ENCODE measurements around the gene MAGEA9B.
"Not testable (repeated sequence)": the region's sequence is repeated elsewhere in the genome, so short reads cannot be mapped to it uniquely, and the experiment has no call there.

Gene MAGEA9B

GRCh38 chrX:149570668-149571067 is 16.6 kb downstream of the MAGEA9B start:
- DNase-seq, result no peak

GRCh38 chrX:149569770-149570169 is 17.5 kb downstream of the MAGEA9B start:
- no peak for DNase-seq

GRCh38 chrX:149568701-149569296 is 18.5 kb downstream of the MAGEA9B start:
- DNase-seq, result peak in 1 of 3 experiments; percentile 82

DNA sequence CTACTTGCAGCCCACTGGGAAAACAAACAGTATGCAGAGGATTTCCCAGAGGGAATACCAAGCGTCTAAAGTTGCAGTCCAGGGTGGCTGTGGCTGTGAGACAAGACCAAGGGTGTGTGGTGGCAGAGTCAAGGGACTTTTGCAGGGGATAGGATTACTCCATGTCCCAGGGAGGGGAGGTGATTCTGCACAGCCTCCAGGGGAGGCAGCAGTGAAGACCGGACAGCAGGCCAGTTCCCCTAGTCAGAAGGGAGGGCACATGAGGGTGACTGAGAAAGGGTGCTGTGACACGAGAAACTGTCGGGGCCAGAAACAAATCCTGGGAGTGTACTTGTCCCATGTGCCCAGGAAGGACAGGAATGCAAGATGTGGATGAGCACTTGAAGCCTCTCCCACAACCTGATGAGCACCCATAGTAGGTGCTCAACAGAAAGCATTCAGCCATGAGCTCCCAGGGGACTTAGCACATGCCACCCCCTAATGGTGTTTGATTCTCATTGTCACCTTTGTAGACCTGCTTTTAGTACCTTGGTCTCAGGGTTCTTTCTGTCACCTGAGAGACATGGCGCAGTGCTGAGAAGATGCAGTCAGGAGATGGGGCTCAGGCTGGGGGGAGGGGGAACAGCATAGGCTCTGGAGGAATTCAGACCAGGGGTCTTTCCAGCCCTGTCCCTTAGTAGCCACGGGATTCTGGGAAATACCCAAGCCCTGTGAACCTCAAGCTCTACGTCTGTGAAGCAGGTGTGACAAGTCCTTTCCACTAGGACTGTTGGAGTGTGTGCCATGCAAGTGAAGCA is 19.4 kb downstream of the MAGEA9B start:
- no peak for DNase-seq

GRCh38 chrX:149563359-149563758 is 23.9 kb downstream of the MAGEA9B start:
- no peak for DNase-seq

DNA sequence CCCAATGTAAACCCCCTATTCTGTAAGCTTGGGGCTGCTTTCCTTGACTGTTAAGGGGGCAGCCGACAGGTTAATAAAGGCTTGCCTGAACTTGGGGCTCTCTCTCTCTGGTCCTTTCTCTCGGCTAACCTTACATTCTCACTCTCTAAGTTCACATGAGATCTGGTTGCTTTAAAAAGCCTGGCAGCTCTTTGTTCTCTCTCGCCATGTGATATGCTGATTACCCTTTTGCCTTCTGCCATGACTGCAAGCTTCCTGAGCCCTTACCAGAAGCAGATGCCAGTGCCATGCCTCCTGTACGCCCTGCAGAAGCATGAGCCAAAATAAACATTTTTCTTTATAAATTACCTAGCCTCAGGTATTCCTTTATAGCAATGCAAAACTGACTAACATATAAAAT is 32.0 kb downstream of the MAGEA9B start:
- DNase-seq, result not testable (repeated sequence)

- DNase-seq, result not testable (repeated sequence)
Measured at GRCh38 chrX:149551939-149552248, 35.4 kb downstream of the MAGEA9B start.

DNA sequence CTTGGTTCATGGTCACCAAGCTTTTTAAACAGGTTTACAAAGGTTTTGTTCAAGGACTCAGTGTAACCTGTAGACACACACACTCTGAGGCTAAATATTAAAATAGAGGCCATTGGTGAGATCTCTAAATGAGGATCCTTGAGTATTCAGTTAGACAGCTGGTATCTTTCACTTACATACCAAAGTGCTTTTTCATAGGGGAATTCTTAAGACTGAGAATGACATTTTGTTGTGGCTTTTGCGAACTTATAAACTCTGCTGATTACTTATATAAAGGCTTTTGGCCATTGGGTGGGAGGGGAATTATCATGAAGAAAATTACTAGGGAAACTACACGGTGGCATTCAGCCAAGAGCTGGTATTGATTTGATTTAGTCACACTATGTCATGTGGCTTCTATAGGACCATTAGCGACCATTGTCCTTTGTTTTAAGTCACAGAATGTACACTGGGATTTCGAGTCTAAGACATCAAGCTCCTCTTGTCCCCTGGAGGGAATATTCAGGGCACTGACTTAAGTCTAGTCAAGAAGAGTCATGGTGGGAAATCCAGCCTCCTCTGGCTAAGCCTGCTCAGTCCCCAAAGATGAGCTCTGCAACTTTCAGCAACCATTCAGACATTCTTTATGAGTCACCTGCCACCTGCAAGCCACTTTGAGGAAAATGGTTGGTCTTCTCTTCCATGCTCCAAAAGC is 35.9 kb downstream of the MAGEA9B start:
- not testable (repeated sequence) for DNase-seq

DNA sequence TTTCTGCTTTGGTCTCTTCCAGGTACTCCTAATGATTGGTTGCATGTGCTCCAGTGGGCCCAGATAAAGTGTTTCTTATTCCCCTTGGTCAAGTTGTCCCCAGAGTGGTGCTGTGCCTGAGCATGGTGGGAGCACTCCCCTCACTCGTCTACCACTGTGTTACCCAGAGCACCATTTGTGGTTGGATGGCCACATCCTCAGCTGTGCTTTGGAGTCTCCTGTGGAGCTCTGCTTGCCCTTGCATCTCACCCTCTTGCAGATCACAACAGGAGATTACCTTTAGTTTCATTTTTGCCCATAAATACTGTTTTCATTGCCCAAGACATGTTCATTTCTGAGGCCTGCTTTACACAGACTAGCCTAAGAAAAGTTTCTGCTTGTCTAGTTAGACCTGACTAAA is 36.8 kb downstream of the MAGEA9B start:
- not testable (repeated sequence) for DNase-seq

DNA sequence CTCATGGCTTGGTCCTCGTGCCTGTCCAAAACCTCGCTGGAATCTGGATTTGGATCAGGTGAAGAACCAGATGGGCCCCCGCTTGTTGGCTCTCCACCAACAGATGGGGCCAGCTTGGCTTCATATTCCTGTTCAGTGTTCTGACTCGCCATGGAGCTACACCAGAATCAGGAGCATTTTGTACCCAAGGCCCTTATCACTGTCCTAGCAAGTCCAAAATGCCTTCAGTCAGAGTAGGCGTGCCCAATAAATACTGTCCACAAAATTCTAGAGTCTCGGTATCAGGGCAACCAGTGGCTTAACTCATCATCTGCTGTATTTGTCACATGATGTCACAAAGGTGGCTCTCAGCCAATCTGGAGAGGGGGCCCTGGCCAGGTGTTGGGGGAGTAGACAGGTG is 37.6 kb downstream of the MAGEA9B start, which contains the start of gene HSFX3:
HSFX3 (minus strand) TSS at position 224 of the 400 bp plus-strand sequence; CDS start at position 152, 72 bp downstream.
- DNase-seq, result not testable (repeated sequence)

GRCh38 chrX:149547782-149548181 is 39.5 kb downstream of the MAGEA9B start:
- DNase-seq, result not testable (repeated sequence)

- DNase-seq, result not testable (repeated sequence)
Measured at GRCh38 chrX:149546962-149547361, 40.3 kb downstream of the MAGEA9B start.

DNA sequence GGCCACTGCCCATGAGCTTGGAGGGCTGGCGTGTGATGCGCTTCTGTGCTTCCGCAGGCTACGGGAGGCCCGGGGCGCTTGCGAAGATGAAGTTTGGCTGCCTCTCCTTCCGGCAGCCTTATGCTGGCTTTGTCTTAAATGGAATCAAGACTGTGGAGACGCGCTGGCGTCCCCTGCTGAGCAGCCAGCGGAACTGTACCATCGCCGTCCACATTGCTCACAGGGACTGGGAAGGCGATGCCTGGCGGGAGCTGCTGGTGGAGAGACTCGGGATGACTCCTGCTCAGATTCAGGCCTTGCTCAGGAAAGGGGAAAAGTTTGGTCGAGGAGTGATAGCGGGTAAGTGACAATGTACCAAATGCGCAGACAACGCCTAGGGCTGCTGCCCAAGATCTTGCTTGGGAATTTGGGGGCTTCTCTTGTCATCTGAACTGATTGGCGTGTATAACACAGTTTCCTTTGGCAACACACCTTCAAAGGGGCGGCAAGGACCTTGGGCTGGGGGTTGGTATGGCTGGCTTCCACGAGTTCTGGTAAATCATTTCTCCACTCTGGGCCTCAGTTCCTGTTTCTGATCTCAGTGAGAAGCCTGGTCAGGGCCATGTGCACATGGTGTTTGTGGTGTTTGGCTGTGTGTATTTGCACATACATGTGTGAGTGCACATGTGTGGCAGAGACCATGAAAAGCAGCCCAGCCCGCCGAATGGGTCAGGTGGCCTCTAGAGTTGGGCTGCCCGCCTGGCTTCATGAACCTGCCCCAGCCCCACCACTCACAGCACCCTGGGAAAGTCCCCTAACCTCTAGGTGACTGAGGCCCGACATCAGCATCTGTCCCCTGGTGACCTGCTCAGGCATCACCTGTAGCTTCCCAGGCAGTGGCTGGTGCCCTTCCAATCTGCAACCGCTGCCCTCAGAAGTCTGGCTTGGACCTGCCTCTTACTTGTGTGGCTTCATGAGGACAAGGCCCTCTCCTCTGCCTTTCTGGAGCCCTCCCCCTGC is 41.4 kb downstream of the MAGEA9B start:
- DNase-seq, result not testable (repeated sequence)

DNA sequence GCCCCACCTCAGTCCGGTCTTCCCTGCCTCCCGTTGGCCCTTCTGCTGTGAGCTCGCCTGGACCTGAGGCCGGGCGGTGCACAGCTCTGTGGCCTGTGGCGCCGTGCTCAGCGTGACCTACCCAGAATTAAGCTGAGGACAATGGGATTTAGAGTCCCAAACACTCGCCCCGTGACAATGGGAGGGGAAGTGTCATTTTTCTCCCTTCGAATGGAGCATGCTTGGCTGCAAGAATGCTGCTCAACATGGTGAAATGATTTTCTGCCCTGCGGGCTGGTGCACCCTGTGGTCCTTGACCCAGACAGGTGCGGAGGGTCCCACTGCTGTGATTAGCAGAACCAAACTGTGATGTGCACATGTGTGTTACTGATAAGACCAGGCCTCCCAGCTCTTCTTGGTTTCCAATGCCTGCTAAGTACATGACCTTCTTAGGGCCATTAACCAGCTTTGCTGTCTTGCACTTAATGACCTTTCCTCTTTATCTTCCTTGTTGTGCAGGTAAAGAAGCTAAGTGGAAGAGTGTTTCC is 45.7 kb downstream of the MAGEA9B start:
- DNase-seq, result no peak

- DNase-seq, result peak; percentile 89 to 97 (median 96)
Measured at GRCh38 chrX:149540621-149541520, 46.4 kb downstream of the MAGEA9B start, which contains the start of gene EOLA1. Gene EOLA1 (plus strand): TSS chrX:149541012. CDS start chrX:149545631, 4,619 bp downstream.

DNA sequence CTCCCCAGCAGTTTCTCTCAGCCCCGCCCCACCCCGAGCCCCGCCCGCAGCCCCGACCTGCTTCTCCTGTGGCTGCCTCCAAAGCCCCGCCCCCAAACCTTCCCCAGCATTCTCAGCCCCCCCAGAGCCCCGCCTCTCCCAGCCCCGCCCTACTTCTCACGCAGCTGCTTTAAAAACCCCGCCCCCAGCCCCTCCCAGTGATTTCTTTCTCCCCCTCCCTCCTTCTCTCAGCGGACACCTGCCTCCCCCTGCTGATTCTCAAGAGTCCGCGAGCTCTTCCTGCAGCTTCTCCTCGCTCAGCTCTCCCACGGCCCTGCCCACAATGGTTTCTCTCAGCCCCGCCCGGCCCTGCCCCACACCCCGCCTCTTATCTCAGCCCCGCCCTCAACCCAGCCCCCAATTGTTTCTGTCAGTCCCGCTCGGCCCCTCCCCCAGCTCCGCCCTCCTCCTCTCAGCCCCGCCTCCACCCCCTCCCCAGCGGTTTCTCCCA is 47.1 kb downstream of the MAGEA9B start:
- DNase-seq, result peak; percentile 87 to 95 (median 94)

GRCh38 chrX:149539283-149540130 is 47.8 kb downstream of the MAGEA9B start:
- DNase-seq, result peak; percentile 85 to 94 (median 93)

DNA sequence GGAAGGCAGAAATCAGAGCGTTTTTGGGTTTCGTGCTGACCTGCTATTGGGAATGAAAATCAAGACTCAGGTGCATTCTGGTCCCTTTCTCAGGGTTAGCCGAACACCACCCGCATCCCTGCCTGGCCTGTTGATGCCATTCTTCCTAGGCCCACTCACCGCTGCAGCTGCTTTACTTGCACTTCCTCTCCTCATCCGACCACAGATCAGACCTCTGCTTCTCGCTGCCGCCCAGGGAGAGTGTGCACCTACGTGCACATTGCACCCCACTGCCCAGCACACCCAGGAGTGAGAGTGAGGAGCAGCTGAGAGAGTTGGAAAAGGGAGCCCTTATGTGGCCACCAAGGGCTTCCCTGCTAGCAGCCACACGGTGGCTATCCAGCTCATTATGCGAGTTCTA is 49.8 kb downstream of the MAGEA9B start:
- DNase-seq, result not testable (repeated sequence)

DNA sequence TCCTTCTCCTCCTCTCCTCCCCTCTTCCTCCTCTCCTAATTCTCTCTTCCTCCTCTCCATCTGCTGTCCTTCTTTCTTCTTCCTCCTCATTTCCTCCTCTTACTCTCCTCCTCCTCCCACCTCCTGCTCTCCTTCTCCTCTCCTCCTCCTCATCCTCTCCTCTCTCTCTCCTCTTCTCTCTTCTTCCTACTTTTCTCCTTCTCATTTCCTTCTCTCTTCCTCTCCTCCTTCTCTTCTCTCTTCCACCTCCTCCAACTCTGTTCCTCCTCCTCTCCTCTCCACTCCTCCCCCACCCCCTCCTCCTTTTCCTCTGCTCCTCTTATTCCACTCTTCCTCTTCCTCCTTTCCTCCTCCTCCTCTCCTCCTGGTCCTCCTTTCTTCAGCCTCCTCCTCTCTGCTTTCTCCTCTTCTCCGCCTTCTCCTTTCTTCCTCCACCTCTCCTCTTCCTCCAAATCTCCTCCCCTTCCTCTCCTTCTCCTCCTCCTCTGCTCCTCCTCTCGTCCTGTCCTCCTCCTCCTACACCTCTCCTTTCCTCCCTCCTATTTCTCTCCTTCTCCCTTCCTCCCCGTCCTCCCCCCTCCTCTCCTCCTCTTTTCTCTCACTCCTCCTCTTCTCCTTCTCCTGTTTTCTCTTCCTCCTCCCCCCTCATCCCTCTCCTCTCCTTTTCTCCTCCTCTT is 52.2 kb downstream of the MAGEA9B start:
- not testable (repeated sequence) for DNase-seq
